NCI-H1436 (cell line): Measurements from ENCODE around the gene EYS.

ENCODE experiments used
- DNase-seq: peaks from one replicate; lab custom pipeline; 2025; lab: John Stamatoyannopoulos, UW

The EYS gene

DNA sequence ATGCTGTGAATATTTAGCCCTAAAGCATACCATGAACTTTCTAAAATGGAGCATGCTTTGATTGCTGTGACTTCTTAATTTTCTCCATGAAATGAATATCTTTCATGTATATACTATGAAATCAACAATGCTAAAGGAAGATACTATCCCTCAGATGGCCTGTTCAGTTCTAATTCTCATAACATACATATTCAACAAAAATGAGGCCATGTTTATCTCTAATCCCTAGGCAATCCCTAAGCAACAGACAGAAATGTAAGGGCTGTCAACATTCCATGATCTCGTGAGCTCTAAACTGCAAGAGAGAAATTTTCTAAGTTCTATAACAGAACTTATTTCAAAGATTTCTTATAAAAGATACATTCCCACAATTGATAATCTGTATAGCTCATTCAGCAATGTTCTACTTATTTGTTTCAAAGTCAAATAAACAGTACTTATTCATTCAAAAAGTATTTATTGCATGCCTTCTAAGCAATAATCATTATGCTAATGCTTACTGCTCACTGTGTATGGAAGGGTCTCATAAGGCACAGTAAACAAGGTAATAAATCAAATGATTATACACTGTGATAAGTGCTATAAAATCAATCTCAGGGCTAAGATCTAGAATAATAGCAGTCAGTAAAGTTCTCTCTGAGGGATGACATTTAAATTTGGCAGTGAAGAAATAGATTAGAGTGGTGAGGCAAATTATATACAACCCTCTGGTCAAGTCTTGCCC lies 1578.6 kb downstream of the EYS start:
- DNase-seq, result no peak

DNA sequence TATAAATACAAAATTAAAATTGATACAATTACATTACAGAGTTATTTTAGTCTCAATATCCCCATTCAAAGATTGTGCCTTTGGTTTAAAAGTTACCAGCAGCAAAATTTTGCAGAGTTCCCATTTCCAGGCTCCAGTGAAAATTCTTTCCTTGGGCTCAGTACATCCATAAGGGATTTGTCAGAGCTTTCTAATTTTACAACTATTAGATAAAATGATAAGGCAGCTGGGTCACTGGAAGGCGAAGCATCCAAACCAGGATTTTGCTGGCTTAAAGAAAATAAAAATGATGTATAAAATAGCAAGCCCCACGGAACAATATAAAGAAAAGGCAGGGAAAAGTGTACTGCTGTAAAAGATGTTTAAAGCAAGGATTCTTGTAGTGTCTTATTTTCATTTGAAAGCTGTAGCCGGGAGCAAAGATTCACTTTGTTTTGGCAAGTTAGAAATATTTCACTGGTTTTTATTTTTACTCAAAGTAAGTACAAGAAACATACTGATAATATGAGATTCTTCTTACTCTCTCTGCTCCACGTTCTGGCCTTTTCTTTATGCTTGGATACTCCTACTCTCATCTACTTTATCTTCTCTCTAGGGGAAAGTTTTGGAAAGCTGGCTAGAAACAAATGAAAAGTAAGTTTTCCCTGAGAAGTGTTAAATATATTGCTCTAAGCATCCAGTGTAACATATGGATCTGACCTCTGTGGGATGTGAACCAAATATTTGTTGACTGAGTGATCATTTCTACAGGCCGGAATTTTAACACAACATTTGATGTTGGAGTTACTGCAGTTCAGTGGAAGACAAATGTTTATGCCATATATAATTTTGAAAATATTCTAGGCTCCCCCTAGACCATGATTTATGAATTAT lies 1583.0 kb downstream of the EYS start:
- DNase-seq, result no peak

DNA sequence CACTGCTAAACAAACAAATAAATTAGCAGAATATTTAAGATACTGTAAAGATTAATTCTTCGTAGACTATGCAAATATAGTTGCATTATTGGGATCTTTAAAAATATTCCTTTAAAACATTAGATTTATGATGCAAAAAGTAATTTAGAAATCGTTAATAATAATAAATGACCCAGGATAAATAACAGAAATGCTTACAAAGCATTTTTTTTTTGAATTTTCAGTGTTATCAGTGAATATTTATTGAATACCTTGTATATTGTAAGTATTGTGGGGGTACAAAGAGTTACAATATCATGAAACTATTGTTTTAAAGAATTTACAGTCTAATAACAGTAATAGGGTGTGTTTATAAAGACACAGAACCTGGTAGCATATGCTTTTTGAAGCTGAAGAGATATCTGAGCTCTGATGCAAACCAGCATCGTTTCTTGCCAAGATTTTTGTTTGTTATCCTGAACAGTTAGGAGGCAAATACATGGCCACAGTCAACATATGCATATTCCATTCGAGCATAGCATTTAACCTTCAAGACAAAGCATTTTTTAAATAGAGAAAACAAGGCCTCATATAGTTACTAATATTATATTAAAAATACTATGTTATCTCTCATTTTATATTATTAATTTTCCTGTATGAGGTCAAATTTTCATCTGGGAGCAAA lies 1584.2 kb downstream of the EYS start:
- DNase-seq, result no peak

DNA sequence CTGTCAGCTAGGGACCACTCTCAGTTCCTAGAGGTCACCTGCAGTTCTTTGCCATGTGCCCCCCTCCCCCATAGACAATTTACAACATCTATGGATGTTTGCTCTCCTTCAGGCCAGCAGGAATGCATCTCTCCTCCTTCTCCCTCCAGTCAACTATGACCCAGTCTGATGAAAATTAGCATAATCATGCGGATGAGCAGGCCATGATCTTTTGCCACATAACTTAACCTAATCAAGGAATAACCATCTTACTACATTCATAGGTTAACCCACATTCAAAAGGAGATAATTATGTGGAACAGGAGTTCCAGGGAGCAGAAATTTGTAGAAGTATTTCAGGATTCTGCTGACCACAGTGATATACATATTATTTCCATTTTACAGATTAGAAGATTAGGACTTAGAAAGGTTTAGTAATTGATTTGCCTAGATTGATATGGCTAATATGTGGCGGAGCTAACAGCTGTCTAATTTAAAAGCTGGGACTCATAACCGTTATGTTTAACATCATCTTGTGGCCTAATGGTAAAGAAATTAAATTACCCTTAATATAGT lies 1585.9 kb downstream of the EYS start:
- no peak for DNase-seq

DNA sequence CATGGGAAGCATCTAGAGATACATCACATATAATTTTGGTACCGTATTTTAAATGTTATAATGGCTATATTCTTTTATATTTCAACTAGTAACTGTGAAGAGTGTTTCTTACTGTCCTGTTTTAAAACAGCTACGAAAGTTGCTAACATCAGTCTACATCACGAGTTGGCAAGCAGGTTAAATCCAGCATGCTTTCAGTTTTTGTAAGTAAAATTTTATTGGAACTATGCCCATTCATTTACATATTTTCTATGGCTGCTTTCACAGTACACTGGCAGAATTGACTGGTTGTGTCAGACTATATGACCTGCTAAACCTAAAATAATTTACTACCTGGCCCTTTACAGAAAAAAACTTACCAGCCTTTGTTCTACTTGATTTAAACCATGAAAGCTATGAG lies 1593.3 kb downstream of the EYS start:
- no peak for DNase-seq

DNA sequence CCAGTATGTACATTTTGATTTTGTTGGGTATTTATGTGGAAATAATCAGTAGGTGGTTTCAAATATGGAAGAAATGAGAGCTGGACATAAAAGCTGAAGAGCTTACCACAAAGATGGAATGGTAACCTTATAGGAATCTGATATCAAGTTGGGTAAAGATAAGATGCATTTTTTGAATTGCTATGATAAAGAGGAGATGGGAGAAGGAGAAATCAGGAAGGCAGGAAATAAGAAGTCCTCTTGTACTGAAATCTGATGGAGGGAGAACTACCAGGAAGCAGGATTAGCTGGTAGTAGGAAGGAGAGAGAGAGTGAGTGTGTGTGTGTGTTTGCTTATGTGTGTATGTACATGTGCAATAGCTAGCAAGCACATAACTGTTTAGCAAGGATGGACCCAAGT lies 1603.0 kb downstream of the EYS start:
- no peak for DNase-seq

DNA sequence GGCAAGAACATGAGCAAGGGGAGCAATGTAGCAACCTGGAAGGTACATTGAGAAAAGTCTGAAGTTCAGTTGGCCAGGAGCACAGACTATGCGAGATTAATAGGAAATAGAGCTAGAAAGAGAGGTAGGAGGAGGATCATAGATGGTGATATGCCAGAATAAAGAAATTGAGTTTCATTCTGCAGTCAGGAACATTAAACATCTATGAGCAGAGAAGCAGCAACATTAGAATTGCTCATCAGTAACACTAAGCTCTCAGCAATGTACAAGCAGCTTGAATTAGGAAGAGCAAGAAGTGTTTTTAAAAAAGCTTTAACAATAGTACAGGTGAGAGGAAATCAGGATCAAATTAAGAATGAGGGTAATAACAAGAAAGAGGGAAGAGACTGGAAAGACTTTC lies 1603.5 kb downstream of the EYS start:
- no peak for DNase-seq

DNA sequence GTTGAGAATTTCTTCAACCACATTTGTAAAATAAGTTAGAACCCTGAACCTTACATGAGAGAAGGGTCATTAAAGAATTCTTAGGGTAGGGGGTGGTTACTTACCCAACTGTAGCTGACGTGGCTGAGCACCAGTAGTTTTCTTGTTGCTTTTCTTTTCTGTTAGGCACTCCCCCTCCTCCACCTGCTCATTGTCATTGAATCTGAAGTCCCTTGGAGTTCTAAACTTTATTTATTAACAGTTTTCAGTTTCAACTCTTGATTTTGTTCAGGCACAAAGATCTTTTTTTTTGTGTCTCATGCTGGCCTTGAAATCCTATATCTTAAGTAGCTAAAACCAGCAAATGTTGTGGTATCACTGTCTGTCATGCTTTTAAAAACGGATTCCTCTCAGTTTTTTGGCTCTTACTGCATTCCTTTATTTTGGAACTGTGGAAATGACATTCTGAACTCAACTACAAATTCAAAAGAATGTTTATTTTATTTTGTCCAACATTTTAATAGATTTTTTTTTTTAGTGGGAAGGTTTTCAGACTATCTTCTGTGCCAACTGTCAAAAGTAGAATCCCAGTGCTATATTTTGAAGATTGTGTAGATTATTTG lies 1606.2 kb downstream of the EYS start:
- DNase-seq, result no peak

DNA sequence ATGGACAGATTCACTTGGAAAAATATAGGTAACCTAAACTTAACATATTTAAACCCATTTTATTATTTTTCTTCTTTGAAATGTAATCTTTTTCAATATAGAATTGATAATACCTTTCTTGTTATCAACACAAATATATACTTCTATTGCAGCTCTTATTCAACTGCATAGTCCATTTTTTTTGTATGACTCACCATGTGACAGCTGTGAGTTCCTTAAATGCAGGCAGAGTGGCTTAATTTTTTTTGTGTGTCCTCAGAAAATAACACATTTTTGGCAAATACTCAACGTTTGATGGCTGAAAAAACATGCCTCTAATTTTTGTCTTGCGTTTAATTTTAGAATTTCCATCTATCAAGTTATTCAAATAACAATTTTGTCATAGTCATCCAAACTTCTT lies 1616.7 kb downstream of the EYS start:
- no peak for DNase-seq

DNA sequence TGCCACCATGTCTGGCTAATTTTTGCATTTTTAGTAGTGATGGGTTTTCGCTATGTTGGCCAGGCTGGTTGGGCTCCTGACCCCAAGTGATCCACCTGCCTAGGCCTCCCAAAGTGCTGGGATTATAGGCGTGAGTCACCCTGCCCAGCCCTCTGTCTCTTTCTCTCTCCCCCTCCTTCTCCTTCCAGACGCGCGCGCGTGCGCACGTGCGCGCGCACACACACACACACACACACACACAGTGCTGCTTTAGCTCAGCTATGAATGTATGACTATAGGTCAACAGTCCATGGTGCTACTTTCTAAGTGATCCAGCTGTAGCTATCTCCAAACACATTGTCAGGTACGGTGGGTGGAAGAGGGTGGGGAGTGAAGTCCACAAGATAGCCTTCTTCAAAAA lies 1621.9 kb downstream of the EYS start:
- no peak for DNase-seq

DNA sequence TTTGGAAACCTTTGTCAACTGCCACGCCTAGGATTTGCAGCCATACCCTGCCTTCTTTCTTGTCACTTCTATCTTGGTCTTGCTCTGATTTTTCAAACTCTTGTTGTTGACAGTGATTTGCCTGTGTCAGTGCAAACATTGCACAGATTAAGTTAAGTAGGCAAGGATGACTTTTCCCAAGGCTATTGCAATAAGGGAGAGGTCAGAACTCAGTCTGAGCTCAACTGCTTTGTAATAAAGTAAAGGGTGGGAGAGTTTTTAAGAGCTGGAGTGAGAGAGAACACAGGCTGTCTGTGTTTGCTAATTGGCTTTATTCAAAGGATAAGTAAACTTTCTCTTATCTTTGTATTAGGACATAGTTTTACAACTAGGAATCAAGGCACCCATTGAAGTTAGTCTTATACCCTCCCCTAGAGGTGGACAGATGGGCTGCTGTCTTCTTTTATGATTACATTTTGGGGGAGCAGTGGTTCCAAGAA lies 1622.8 kb downstream of the EYS start:
- DNase-seq, result no peak

DNA sequence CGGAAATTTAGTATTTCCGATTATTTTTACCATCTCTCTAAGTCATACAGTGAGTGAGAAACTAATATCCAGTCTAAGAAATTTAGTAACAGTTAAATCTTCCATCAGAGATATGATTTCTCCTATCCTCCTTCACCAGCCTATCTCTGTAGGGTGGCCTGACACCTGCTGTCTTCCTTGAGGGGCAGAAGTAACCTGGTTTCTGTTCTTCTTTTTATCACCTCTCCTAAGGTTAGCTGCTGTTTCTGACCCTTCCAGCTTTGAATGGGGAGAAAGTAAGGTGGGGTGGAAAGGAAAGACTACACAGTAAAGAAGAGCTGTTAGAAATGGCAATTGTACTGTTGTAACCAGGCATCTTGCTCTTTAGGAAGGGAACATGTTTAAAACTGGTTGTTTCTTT lies 1623.8 kb downstream of the EYS start:
- no peak for DNase-seq

DNA sequence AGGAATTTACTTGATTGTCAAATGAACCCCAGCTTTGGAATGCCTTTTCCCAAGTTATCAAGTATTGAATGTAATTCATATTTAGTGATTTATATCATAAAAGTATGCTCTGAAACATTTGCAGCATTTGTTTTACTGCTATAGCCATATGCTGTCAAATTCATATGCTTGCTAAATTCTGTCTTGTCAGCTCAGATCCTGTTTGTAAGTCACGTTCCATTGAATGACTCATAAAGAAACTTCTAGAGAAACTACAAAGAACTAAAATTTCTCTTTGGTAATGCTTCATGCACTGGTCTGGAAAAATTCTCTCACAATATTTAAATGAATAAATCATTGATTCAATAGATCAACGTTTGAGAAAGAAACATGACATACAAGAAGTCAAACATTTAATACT lies 1625.6 kb downstream of the EYS start:
- DNase-seq, result no peak

DNA sequence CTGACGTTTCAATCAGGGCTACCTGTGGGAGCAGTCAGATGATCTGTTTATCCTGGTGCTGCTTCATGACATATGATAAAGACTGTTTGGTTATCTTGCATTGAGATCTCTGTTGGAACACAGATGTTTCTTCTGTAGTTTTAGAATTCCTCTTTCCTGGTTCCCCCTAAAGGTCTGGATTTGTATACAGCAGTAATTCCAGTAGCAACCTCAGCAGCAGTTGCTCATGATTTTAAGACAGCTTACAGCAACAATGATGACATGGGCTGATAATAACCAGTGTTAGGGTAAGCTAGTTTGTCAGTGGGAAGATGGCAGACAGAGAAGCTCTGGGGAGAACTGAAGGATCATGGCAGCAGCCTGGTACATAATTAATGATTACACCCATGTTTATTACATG lies 1632.0 kb downstream of the EYS start:
- no peak for DNase-seq

DNA sequence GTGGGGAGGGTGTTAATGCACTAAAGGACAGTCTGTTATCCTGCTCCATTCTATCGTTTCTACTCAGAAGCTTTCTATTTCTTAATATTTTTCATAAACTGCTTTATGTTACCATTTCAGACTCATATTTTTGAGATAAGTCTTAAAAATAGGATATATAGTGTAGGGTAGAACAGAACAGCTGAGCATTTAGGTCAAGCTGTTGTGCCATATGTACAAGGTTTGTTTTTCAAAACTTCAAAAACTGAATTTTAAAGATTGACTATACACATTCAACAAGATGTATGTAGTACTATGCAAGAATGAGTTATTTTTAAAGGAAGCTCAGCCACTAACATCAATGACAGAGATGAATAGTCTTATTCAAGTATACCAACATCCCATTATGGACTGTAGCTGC lies 1634.3 kb downstream of the EYS start:
- no peak for DNase-seq

DNA sequence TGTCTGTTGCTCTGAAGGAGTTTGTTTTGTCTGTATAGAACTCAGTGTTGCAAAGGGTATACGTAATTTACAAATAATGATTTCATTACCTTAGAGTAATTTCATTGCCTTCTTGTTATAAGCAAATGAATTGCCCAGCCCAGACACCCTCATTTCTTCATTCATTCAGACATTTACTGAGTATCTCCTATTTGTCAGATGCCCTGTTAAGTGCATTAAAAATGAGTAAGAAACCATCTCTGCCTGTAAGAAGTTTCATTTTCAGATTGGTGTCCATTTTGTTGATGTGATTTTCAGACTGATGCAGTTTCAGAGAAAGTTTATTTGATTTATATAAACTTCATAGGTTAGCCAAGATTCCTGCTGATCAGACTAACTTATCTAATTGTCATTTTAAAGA lies 1642.1 kb downstream of the EYS start:
- no peak for DNase-seq

DNA sequence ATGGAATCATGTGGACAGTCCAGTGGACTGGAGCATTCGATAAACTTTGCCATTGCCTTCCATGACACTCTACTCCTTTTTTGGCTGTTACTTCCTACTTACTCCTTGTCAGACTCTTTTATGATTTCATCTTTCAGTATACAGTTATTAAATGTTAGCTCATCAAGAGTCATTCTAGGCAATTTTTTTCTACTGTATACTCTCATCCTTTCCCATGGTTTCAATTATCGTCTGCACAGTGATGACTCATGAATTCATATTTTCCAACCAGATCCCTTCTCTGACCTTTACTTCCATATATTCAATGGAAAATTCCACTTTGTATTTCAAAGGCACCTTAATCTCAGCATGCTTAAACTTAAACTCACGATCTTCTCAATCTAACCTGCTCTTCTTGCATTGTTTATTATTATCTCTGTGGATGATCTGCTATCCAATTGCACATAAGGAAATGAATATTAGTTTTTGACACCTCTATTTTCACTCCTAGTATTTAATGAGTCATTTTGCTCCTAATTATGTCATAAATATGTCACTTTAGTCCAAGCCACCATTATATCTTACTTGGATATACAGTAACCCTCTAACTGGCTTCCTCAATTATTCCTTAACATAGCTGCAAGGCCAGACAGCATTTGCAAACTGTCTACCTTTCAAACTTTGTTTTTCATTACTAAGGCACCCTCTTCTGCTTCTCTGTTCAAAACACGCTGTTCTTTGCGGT lies 1643.9 kb downstream of the EYS start:
- DNase-seq, result no peak

DNA sequence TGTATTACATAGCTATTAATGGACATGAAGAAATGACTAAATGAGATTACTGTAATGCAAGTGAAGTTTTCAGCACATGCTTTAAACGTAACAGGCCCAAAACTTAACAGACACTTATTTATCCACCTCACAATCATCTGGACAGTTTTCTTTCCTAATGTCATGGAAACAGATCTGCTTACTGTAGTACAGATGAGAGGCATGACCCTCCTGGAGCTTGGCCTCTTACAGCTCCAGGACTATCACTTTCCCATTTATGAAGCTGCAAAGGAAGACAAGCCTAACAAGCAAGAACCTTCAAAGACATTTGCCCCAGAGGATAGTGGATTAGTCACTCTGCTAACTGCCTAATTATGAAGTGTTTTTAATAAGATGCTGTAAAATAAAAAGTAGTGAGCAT lies 1652.2 kb downstream of the EYS start:
- DNase-seq, result no peak

DNA sequence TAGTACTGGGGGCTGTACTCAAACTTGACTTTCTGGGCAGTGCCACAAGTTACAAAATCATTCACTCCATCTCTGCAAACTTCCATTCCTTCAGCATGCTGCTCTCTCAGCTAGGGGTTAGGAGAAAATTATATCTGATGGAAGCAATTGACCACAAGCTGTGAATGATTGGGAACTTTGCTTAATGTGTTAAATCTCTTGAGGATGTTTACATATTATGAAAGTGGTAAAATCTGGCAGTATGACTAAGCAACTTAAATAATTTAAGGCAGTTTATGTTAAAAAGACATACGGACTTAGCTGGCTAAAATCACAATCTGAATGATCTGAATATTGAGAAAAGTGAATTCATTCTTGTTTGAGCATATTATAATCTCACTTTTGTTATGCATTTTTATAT lies 1656.4 kb downstream of the EYS start:
- no peak for DNase-seq

DNA sequence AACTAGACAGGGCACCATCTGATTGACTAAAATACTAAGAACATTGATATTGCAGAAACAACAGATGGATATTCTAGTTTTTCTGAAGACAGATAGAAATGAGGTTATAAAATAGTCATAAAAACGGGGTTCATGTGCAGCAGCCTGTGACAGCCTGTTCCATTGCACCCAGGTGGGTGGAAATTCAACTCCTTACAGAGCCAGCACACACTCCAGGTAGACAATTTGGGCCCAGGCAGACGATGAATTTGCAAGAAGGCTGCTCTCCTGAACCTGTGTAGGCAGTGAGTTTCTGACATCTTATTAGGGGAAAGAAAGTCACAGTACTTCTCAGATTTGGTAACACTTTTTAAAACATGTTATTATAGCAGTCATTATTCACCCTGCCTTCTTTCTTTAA lies 1657.3 kb downstream of the EYS start:
- DNase-seq, result no peak

DNA sequence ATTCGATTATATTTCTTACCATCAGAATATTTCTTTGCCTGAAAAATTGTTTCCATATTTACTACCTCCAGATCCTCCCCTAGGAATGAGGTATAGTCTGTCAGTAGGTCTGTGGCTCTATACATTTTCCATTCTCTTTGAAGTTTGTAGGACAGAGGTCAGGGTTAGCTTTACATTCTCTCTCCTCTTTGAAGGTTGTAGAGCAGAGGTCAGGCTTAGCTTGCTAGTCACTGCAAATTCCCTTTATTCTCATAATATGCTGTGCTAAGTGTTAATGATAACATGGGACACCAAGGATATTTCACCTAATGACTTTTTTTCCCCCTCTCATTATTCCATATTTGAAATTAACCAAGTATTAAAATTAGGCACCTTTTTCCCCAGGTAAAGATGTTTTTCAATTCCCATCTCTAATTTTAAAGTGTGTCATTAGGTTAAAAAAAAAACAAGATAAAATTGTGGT lies 1660.2 kb downstream of the EYS start:
- DNase-seq, result no peak
